ENCODE measurements around the gene MRPS33. TPM values are rescaled to one million over a fixed set of nuclear protein-coding genes. Genes with fewer than 3 reads are reported as not detected.
"Not testable (repeated sequence)": the region's sequence is repeated elsewhere in the genome, so short reads cannot be mapped to it uniquely, and the experiment has no call there.

MRPS33 gene
- total and polyA plus RNA-seq, 2 donors from 2014 or later: 43.6 to 137 TPM

GRCh38 chr7:140966561-140967233, 48.1 kb downstream of the MRPS33 start:
- Histone ChIP-seq H3K9me3 (ENCODE audit: control insufficient read depth in 2 of 3, insufficient read depth in 1 of 3, low read length in 3 of 3) (no peaks in the 10 kb centered on the region), H3K9ac (ENCODE audit: low read length in 3 of 3) (no peak overlapping the region), H3K4me1 (ENCODE audit: control insufficient read depth in 2 of 3, insufficient read depth in 2 of 3, low read depth in 1 of 3, low read length in 3 of 3) (no peaks in the 10 kb centered on the region), H3K4me3 (ENCODE audit: low read length in 3 of 3) (no peak overlapping the region), H3K27ac (ENCODE audit: low read depth in 2 of 2, low read length in 2 of 2) (no peak overlapping the region), H3K27me3 (ENCODE audit: control insufficient read depth, insufficient read depth, low read length) (no peaks in the 10 kb centered on the region), H3K36me3 (ENCODE audit: control insufficient read depth in 2 of 3, insufficient read depth in 3 of 3, low read length in 3 of 3) (no peaks in the 10 kb centered on the region)
- TF ChIP-seq CTCF (IDR thresholded peaks at IDR 0.05; ENCODE audit: borderline replicate concordance, extremely low read depth, insufficient read depth): no peak
- intact Hi-C loops (cut with DNase I): no loop called here
- DNase-seq: no peak
- FAIRE-seq: no peak

- no peak for FAIRE-seq
- H3K27ac ChIP-seq (ENCODE audit: low read depth in 2 of 2, low read length in 2 of 2): no peak overlapping the region
- H3K9ac ChIP-seq (ENCODE audit: low read length in 3 of 3): no peak overlapping the region
- DNase-seq: no peak
- no peak overlapping the region for H3K4me3 ChIP-seq (ENCODE audit: low read length in 3 of 3)
- H3K36me3 ChIP-seq (ENCODE audit: control insufficient read depth in 2 of 3, insufficient read depth in 3 of 3, low read length in 3 of 3): no peaks in the 10 kb centered on the region
- H3K27me3 ChIP-seq (ENCODE audit: control insufficient read depth, insufficient read depth, low read length): no peaks in the 10 kb centered on the region
- H3K4me1 ChIP-seq (ENCODE audit: control insufficient read depth in 2 of 3, insufficient read depth in 2 of 3, low read depth in 1 of 3, low read length in 3 of 3): no peaks in the 10 kb centered on the region
- no peak for TF ChIP-seq CTCF (IDR thresholded peaks at IDR 0.05; ENCODE audit: borderline replicate concordance, extremely low read depth, insufficient read depth)
- intact Hi-C loops (cut with DNase I): no loop called here
- H3K9me3 ChIP-seq (ENCODE audit: control insufficient read depth in 2 of 3, insufficient read depth in 1 of 3, low read length in 3 of 3): peaks cover 0 to 4% (median 0%) of the 10 kb centered on the region in 3 donors
Observed at GRCh38 chr7:140961117-140961516, 53.6 kb downstream of the MRPS33 start.

GRCh38 chr7:140956997-140957396, 57.8 kb downstream of the MRPS33 start:
- FAIRE-seq; DNase-seq; H3K4me1 ChIP-seq (ENCODE audit: control insufficient read depth in 2 of 3, insufficient read depth in 2 of 3, low read depth in 1 of 3, low read length in 3 of 3); H3K36me3 ChIP-seq (ENCODE audit: control insufficient read depth in 2 of 3, insufficient read depth in 3 of 3, low read length in 3 of 3); H3K9ac ChIP-seq (ENCODE audit: low read length in 3 of 3); H3K4me3 ChIP-seq (ENCODE audit: low read length in 3 of 3); H3K9me3 ChIP-seq (ENCODE audit: control insufficient read depth in 2 of 3, insufficient read depth in 1 of 3, low read length in 3 of 3); H3K27ac ChIP-seq (ENCODE audit: low read depth in 2 of 2, low read length in 2 of 2); intact Hi-C loops (cut with DNase I); H3K27me3 ChIP-seq (ENCODE audit: control insufficient read depth, insufficient read depth, low read length): not testable (repeated sequence)

Other genes with a start within 250 kb of the MRPS33 start
- gene BRAF, start 90.0 kb downstream of the MRPS33 start, total RNA-seq: 43.9 TPM
- 8.0 TPM for gene BRAF, start 90.0 kb downstream of the MRPS33 start, polyA plus RNA-seq (ENCODE audit: insufficient read depth, low read depth, low replicate concordance)
- gene TMEM178B, start 59.1 kb upstream of the MRPS33 start, total RNA-seq: 20.0 TPM
- gene TMEM178B, start 59.1 kb upstream of the MRPS33 start, polyA plus RNA-seq (ENCODE audit: insufficient read depth, low read depth, low replicate concordance): 0.58 TPM

All from kidney (tissue), 14 donors.